ENCODE measurements around the gene SNX25. TPM values are rescaled to one million over a fixed set of nuclear protein-coding genes. Genes with fewer than 3 reads are reported as not detected.

SNX25 gene
- total and polyA plus RNA-seq, 2 experiments from 2014 or later, result 6.9 to 25.0 TPM

- peaks cover 7% of the 10 kb centered on the region; the same call in 2 of the 3 replicates for H3K4me1 Mint-ChIP-seq
- no peak for ATAC-seq
Measured at GRCh38 chr4:185371702-185372101, 162.3 kb downstream of the SNX25 start.

More at GRCh38 chr4:185371702-185372101, 162.3 kb downstream of the SNX25 start:
- Histone ChIP-seq H3F3A (replicated peaks; ENCODE audit: low read depth) (no peaks in the 10 kb centered on the region), H3K4me3 (no peak overlapping the region), H4K20me1 (replicated peaks; ENCODE audit: insufficient read depth) (no peaks in the 10 kb centered on the region), H3K27ac (ENCODE audit: low read depth) (no peak overlapping the region), H3K79me2 (replicated peaks; ENCODE audit: insufficient read depth) (no peaks in the 10 kb centered on the region), H3K9me2 (ENCODE audit: insufficient read depth) (no peaks in the 10 kb centered on the region), H3K36me3 (ENCODE audit: insufficient read depth) (no peaks in the 10 kb centered on the region), H2AFZ (no peak overlapping the region), H3K4me1 (ENCODE audit: insufficient read depth) (no peaks in the 10 kb centered on the region), H3K4me2 (no peak overlapping the region), H3K27me3 (ENCODE audit: insufficient read depth) (no peaks in the 10 kb centered on the region)
- H3K27ac Mint-ChIP-seq, result no peak overlapping the region
- TF ChIP-seq CREB1 (CRISPR knock-in tag; IDR thresholded peaks at IDR 0.05; ENCODE audit: low read depth) (no peak), ZNF114 (CRISPR knock-in tag; IDR thresholded peaks at IDR 0.05) (no peak), JUNB (IDR thresholded peaks at IDR 0.05; ENCODE audit: unreplicated experiment) (no peak), EZH2phosphoT487 (IDR thresholded peaks at IDR 0.05; ENCODE audit: unreplicated experiment) (no peak), POLR2AphosphoS5 (IDR thresholded peaks at IDR 0.05; ENCODE audit: low read depth) (no peak), NANOG (IDR thresholded peaks at IDR 0.05; ENCODE audit: borderline replicate concordance) (no peak), EZH2 (IDR thresholded peaks at IDR 0.05; ENCODE audit: low read depth, unreplicated experiment) (no peak), CTCF (conservative IDR thresholded peaks at IDR 0.05; ENCODE audit: low read depth in 2 of 2) (no peak), STAT1 (IDR thresholded peaks at IDR 0.05; ENCODE audit: unreplicated experiment) (no peak)
- TF ChIP-seq, protein P1, sequence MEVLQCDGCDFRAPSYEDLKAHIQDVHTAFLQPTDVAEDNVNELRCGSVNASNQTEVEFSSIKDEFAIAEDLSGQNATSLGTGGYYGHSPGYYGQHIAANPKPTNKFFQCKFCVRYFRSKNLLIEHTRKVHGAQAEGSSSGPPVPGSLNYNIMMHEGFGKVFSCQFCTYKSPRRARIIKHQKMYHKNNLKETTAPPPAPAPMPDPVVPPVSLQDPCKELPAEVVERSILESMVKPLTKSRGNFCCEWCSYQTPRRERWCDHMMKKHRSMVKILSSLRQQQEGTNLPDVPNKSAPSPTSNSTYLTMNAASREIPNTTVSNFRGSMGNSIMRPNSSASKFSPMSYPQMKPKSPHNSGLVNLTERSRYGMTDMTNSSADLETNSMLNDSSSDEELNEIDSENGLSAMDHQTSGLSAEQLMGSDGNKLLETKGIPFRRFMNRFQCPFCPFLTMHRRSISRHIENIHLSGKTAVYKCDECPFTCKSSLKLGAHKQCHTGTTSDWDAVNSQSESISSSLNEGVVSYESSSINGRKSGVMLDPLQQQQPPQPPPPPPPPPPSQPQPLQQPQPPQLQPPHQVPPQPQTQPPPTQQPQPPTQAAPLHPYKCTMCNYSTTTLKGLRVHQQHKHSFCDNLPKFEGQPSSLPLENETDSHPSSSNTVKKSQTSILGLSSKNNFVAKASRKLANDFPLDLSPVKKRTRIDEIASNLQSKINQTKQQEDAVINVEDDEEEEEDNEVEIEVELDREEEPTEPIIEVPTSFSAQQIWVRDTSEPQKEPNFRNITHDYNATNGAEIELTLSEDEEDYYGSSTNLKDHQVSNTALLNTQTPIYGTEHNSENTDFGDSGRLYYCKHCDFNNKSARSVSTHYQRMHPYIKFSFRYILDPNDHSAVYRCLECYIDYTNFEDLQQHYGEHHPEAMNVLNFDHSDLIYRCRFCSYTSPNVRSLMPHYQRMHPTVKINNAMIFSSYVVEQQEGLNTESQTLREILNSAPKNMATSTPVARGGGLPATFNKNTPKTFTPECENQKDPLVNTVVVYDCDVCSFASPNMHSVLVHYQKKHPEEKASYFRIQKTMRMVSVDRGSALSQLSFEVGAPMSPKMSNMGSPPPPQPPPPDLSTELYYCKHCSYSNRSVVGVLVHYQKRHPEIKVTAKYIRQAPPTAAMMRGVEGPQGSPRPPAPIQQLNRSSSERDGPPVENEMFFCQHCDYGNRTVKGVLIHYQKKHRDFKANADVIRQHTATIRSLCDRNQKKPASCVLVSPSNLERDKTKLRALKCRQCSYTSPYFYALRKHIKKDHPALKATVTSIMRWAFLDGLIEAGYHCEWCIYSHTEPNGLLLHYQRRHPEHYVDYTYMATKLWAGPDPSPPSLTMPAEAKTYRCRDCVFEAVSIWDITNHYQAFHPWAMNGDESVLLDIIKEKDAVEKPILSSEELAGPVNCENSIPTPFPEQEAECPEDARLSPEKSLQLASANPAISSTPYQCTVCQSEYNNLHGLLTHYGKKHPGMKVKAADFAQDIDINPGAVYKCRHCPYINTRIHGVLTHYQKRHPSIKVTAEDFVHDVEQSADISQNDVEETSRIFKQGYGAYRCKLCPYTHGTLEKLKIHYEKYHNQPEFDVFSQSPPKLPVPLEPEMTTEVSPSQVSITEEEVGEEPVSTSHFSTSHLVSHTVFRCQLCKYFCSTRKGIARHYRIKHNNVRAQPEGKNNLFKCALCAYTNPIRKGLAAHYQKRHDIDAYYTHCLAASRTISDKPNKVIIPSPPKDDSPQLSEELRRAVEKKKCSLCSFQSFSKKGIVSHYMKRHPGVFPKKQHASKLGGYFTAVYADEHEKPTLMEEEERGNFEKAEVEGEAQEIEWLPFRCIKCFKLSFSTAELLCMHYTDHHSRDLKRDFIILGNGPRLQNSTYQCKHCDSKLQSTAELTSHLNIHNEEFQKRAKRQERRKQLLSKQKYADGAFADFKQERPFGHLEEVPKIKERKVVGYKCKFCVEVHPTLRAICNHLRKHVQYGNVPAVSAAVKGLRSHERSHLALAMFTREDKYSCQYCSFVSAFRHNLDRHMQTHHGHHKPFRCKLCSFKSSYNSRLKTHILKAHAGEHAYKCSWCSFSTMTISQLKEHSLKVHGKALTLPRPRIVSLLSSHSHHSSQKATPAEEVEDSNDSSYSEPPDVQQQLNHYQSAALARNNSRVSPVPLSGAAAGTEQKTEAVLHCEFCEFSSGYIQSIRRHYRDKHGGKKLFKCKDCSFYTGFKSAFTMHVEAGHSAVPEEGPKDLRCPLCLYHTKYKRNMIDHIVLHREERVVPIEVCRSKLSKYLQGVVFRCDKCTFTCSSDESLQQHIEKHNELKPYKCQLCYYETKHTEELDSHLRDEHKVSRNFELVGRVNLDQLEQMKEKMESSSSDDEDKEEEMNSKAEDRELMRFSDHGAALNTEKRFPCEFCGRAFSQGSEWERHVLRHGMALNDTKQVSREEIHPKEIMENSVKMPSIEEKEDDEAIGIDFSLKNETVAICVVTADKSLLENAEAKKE (CRISPR knock-in tag; IDR thresholded peaks at IDR 0.05), result no peak
- TF ChIP-seq, protein P2, sequence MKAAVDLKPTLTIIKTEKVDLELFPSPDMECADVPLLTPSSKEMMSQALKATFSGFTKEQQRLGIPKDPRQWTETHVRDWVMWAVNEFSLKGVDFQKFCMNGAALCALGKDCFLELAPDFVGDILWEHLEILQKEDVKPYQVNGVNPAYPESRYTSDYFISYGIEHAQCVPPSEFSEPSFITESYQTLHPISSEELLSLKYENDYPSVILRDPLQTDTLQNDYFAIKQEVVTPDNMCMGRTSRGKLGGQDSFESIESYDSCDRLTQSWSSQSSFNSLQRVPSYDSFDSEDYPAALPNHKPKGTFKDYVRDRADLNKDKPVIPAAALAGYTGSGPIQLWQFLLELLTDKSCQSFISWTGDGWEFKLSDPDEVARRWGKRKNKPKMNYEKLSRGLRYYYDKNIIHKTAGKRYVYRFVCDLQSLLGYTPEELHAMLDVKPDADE (IDR thresholded peaks at IDR 0.05), result no peak
- no peak overlapping the region for H3K4me3 Mint-ChIP-seq
- H3K27me3 Mint-ChIP-seq (ENCODE audit: insufficient read depth, low read depth, poor library complexity), result no peaks in the 10 kb centered on the region
- H3K9me3 Mint-ChIP-seq, result no peaks in the 10 kb centered on the region
- H3K36me3 Mint-ChIP-seq (ENCODE audit: low read depth), result no peaks in the 10 kb centered on the region
- DNase-seq (ENCODE audit: low spot score), result no peak

Measured in GM23338 (cell line).